AG09309 (cell line): ENCODE measurements around the gene PLSCR3.

Experiments used
- DNase-seq: peaks from one replicate; pipeline ENCODE4 v3.0.0-alpha.2; 2010; ENCODE audit warnings: low read depth
- H3K4me3 ChIP-seq: 2 replicates; pipeline ENCODE4 v1.5.1; 2011; ENCODE audit warnings: mild to moderate bottlenecking, low read depth, low read length, moderate library complexity; ENCODE audit not compliant: control insufficient read depth
- TF ChIP-seq, protein P1 (sequence below): IDR thresholded peaks from 2 replicates; pipeline ENCODE4 v1.5.1; 2011; ENCODE audit warnings: mild to moderate bottlenecking, low read depth, low read length, inconsistent platforms; ENCODE audit not compliant: insufficient read depth, control insufficient read depth; ENCODE audit errors: missing control alignments

The PLSCR3 gene

DNA sequence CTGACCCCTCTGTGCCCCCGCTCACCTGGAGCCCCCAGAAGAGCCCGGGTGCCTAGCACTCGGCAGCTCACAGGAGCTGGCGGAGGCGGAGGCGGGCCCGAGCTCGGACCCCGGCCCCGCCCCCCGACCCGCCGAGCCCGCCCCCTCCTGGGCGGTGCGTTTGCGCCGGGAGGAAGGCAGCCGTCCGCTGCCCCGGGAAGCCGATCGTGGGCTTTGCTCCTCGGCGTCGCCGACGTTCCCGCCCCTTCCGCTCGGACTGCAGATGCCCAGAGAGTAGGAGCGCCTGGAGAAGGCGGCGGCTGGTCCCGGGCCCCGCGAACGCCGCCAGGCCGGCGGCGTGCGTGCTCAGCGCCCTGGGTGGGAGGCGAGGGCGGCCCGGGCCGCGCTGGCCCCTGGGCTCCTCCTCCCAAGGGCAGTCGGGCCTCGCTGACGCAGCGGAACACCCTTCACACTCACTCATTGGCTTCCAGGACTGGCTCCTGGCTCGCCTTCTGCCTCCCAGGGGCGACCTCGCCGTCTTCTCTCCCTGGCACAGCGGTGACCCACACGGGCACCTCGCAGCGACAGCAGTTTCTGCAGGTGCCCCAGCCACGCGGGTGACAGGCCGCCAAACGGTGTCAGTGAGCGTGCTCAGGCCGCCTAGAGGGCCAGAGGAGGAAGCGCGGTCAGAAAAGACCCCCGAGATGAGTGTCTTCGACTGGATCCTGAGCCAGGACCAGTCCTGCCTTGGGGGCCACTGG is at the start of gene PLSCR3:
Gene PLSCR3 (minus strand): TSS at position 74 of the 740 bp plus-strand sequence. CDS start 415 bp downstream, outside the sequence.
- TF ChIP-seq, protein P1, sequence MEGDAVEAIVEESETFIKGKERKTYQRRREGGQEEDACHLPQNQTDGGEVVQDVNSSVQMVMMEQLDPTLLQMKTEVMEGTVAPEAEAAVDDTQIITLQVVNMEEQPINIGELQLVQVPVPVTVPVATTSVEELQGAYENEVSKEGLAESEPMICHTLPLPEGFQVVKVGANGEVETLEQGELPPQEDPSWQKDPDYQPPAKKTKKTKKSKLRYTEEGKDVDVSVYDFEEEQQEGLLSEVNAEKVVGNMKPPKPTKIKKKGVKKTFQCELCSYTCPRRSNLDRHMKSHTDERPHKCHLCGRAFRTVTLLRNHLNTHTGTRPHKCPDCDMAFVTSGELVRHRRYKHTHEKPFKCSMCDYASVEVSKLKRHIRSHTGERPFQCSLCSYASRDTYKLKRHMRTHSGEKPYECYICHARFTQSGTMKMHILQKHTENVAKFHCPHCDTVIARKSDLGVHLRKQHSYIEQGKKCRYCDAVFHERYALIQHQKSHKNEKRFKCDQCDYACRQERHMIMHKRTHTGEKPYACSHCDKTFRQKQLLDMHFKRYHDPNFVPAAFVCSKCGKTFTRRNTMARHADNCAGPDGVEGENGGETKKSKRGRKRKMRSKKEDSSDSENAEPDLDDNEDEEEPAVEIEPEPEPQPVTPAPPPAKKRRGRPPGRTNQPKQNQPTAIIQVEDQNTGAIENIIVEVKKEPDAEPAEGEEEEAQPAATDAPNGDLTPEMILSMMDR = peak; percentile 46
- peak within 1 kb of the TSS; percentile 78 for H3K4me3 ChIP-seq
- DNase-seq = peak; percentile 35

GRCh38 chr17:7443499-7444485 is 49.5 kb upstream of the PLSCR3 start:
- DNase-seq = no peak
- H3K4me3 ChIP-seq = no peak overlapping the region
- TF ChIP-seq, protein P1 = no peak

DNA sequence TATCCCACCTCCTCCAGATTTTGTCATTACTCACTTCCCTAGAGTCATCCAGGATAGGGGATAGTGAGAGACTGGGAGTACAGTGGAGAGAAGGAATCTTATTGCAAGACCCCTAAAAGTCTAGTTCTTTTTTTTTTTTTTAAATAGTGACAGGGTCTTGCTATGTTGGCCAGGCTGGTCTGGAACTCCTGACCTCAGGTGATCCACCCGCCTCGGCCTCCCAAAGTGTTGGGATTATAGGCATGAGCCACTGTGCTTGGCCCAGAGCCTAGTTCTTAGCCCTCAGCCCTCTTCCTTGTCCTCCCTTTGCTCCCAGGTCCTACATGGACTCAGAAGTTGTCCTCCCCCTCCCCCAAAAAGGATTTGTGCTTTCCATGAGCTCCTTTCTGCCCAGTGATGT is 47.8 kb upstream of the PLSCR3 start:
- no peak overlapping the region for H3K4me3 ChIP-seq
- DNase-seq = no peak
- TF ChIP-seq, protein P1 = no peak

- no peak overlapping the region for H3K4me3 ChIP-seq
- no peak for DNase-seq
- TF ChIP-seq, protein P1 = no peak
Measured at GRCh38 chr17:7441266-7441665, 46.9 kb upstream of the PLSCR3 start.

GRCh38 chr17:7440834-7441195 is 46.5 kb upstream of the PLSCR3 start:
- H3K4me3 ChIP-seq = no peak overlapping the region; the same call in 1 of the 2 replicates
- TF ChIP-seq, protein P1 = peak; percentile 11
- DNase-seq = no peak

- DNase-seq = no peak
- peak overlapping the region; percentile 45 for H3K4me3 ChIP-seq
- TF ChIP-seq, protein P1 = no peak
Measured at GRCh38 chr17:7440113-7440833, 45.9 kb upstream of the PLSCR3 start.
